Cerebellar cortex (tissue), 1 donor: Measurements from ENCODE around the gene SBF2.
"Not testable (repeated sequence)": the region's sequence is repeated elsewhere in the genome, so short reads cannot be mapped to it uniquely, and the experiment has no call there.

Experiments
- DNase-seq: peaks from one replicate; pipeline ENCODE4 v3.0.0-alpha.2; 2015; ENCODE audit warnings: low spot score

SBF2 gene

DNA sequence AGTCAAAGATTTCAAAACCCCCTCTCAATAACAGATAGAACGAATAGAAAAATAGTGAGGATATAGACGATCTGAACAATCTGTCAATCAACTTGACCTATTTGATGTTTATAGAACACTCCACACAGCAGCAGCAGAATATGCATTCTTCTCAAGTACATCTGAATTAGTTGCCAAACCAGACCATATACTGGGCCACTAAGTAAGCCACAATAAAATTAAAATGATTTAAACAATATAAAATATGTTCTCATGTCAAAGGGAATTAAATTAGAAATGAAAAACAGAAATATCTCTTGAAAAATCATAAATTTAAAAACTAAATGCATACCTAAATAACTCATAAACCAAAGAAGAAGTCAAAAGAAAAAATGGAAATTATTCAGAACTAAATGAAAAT lies 229.2 kb downstream of the SBF2 start:
- DNase-seq, result no peak

GRCh38 chr11:10058356-10058755 lies 235.7 kb downstream of the SBF2 start:
- DNase-seq, result no peak

DNA sequence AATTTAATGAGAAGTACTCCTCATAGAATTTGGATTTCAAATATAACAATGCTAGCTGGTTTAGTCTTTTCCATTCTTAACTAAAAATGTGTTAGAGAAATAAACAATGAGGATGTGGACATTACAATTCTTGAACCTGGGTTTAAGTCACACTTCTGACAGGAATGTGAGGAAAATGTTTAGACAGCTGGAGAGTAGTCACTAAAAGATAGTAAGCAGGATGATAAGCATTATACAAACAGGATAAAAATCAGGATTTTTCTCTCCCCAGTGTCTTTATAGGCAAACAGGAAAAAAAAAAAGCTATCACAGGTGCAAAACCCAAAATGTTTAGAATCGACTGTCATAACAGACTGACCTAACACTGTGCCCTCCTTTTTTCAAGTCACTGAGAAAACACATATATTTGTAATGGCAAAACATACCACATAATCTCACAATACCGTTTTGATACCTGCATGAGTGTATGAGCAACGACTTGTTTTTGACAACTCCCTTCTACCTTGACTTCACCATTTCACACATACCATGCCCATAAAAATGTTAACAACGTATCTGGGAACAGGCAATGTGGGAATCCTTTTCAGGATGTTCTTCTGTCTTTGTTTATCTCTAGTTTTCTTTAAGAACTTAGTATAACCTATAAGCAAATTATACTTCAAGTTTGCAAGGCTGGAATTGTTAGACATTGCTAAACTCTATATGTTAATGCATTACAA lies 242.0 kb downstream of the SBF2 start:
- no peak for DNase-seq

DNA sequence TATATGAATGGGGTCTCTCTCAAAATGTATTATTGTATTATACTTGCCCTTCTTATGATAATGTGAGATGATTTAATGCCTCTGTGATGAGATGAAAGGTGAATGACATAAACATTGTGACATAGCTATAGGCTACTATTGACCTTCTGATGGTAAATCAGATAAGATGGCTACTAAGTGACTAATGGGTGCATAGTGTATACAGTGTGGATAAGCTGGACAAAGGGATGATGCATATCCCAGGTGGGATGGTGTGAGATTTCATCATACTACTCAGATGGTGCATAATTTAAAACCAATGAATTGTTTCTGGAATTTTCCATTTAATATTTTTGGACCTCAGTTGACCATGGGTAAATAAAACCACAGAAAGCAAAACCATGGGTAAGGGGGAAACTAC lies 243.5 kb downstream of the SBF2 start:
- DNase-seq, result no peak

DNA sequence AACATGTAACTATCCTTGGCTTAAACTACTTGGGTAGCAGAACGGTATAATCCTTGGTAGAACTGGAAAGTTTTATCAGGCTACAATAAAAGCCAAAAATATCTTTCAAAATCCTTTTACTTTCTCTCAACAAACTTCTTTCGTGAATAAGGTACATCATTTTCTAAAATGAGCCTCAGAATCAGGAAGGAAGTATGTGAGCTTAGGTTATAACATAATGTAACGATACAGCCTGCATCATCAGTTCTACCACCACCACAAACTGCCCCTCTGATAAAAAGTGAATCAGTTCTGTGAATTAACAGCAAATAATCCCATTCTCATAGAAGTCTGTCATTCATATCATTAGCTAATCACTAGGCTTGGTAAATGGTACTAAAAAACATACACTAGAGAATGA lies 244.3 kb downstream of the SBF2 start:
- DNase-seq, result no peak

DNA sequence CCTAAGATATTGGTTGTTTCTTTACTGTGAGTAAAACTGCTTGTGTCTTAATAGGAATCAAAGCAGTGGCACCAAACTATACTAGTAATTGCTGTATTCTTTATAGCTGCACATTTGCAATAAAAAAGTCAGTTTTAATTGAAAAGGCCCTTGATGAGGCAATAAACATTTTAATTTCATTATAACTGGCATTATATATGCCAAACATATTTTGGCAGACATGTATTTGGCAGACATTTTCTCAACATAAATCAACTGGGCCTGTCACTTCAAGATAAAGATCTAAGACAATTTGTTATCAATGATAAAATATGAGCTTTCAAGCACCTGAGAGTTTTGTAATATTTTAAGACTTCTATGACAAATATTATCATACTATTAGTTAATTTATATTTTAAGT lies 245.7 kb downstream of the SBF2 start:
- DNase-seq, result no peak

DNA sequence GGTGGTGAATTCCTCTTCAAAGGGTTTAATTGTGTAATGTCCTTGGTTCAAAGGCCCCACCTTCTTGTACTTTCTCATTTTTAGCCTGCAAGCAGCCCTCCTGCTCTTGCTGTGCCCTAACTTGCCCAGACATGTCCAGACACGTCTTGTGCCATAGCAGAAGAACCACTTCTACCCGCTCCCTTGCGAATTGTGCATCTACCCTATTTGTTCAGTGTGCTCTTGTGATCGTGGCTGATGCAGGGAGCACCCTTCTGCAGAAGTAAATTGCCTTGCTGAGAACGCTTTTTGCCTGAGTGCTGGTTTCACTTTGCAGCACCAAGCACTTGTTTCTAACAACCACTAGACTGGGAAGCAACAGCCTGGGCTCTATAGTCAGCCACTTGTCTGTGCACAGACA lies 249.4 kb downstream of the SBF2 start:
- peak; percentile 8 for DNase-seq

DNA sequence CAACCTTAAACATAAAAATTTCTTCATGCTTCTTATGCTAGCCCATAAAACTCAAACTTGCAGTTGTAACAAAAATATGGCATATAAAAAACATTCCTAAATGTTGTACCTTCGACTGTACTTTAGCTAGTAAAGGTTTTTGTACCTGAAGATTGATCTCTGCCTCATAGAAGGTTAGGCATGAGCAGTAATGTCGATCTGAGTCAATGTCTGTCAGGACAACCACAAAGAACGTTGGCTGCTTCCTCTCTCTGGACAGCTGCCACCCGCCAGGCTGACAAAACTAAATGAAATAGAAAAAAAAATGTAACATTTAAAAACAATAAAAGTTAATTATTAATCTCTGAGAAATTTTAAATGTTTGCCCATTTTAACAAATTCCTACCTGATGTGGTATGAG lies 251.3 kb downstream of the SBF2 start:
- DNase-seq, result no peak

GRCh38 chr11:10041748-10042446 lies 252.1 kb downstream of the SBF2 start:
- no peak for DNase-seq

- no peak for DNase-seq
Observed at GRCh38 chr11:10041332-10041731, 252.7 kb downstream of the SBF2 start.

DNA sequence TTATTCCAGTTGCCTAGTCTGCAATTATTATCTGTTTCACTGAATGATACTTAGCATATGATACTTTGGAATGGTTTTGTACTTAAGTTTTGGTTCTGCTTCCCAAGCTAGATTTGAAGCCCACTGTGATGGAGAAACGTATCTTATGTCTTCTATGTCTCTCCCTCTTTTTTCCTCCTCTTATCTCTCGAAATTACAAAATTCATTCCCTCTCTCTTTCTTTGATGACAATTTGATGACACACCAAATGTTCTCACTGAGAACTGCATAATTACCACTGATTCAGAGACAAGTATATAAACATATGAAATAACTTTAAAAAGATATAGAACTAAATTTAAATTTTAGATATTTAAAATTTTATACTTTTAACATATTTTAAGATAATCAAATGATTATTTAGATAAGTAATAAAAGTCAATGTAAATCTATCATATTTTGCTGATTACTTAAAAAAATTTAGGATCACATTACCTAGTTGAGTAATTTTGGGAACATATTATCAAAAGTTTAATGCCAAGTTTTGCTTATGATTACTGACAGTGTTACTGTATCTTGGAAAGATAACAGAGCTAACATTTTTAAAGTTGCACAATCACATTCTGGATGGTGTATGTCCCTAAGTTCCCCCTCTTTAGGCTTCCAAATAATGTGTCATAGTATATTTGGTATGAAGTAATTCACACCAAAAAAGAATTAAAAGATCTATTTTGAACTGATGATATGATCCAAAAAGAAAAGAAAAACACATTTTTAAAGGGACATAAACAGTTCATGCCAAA lies 255.3 kb downstream of the SBF2 start:
- DNase-seq, result no peak

DNA sequence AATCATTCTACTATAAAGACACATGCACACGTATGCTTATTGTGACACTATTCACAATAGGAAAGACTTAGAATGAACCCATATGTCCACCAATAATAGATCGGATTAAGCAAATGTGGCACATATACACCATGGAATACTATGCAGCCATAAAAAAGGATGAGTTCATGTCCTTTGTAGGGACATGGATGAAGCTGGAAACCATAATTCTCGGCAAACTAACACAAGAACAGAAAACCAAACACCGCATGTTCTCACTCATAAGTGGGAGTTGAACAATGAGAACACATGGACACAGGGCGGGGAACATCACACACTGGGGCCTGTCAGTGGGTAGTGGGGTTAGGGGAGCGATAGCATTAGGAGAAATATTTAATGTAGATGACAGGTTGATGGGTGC lies 258.1 kb downstream of the SBF2 start:
- not testable (repeated sequence) for DNase-seq

DNA sequence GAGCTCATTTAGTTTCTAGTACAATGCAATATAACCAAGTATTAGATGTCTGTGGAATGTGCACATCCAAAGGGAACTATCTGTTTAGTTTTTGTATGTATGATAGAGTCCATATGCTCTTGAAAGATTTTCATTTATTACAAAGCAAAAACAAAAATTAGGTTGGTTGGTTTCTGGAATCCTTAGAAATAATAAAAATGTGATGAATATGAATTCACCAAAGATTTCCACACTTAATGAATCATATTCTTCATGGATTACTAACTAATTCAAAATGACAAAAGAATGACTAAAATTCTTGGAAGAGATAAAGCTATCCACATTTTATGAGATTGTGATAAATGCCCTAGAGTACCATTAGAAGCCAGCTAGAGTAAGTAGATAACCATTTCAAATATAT lies 261.1 kb downstream of the SBF2 start:
- no peak for DNase-seq

DNA sequence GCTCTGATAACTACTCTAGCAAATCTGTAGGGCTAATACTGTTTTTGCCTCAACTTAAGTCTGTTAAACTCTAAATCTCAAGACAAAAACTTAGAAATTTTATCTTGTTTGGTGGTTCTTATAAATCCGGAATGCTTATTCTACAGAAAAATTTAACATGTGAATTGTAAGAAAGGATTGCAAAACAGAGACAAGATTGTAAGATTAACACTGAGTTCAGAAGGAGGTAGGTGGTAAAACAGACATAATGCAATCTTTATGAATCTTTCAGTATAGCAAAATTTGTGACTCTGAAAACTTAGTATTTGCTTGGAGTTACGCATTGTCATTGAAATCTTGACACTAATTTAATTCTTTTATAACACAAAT lies 263.9 kb downstream of the SBF2 start:
- no peak for DNase-seq

GRCh38 chr11:10029386-10030121 lies 264.5 kb downstream of the SBF2 start:
- no peak for DNase-seq

GRCh38 chr11:10026514-10026913 lies 267.5 kb downstream of the SBF2 start:
- no peak for DNase-seq

DNA sequence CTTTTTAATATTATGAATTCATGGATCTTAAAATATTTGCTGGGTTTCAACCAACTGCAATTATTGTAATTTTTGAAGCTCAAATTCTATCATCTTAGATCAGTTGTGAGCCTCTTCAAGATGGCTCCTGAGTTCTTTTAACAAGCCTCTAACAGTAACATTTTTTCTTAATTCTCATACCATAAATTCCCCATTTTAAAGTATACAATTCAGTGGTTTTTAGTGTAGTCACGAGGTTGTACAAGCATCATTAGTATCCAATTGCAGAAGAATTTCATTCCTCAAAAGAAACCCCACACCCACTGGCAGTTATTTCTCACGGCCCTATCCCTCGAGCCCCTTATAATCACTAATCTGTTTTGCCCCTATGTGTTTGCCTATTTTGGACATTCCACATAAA lies 270.8 kb downstream of the SBF2 start:
- DNase-seq, result no peak

DNA sequence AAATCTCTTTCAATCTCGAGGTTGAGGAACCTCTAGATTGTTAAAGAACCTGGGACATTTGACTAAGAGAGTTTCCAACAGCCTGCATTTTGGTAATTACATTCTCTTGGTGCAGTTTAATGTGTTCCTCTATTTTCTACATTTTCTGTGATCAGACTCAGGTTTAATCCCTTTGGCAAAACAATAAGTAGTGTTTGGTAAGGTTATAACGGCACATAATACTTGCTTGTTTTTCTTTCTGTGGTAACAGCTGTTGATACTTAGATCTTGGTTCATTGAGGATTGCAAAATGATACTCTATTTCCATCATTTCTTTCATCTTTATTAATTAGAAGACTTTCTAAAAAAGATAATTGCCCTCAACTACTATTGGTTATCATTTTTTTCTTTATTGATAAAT lies 271.3 kb downstream of the SBF2 start:
- no peak for DNase-seq

DNA sequence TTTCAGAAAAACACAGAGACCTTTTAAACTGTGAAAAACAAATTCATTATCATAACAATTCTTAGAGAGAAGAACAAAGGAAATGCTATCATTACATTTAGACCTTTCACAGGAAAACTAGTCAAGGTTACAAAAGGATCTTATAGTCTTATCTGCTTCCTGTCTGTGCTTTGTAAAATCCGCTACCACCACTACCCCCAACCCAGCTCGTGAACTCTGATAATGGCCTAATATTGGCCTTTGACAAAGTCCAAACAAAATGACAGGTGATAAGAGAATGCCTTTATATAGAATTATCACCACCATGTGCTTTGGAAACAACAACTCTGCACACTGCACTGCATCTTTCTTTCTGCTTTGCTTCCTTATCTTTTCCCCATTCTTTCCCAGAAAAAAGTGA lies 272.5 kb downstream of the SBF2 start:
- no peak for DNase-seq

DNA sequence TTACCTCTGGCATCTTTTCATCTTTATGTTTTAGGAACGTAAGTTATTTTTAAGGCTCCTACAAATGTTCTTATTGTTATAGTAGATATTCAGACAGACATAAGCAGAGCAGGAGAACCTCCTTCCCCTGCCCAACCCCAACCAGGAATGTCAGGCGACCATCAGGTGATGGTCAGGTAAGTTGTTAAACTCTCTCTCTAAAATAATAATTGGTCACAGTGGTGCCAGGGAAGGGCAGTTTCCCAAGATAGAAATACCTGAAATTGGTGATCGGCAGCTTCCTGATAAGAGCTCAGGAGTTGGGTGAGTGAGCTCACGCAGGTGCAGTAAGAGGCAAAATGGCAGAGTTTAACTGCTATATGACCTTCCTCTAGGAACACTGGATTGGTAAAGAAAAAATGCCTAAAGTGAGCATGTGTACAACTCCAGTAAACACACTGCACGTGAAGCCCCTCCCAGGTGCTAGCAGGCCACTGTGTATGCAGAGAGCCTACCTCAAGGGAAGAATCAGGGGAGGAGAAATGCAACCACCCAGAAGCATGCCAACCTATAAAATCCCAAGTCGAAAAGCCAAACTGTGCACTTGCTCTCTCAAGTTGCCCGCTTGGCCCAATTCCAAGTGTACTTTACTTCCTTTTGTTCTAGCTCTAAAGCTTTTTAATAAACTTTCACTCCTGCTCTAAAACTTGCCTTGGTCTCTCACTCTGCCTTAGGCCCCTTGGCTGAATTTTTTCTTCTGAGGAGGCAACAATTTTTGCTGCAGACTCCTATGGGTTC lies 273.9 kb downstream of the SBF2 start:
- no peak for DNase-seq

- DNase-seq, result no peak
Observed at GRCh38 chr11:10017911-10018310, 276.1 kb downstream of the SBF2 start.

DNA sequence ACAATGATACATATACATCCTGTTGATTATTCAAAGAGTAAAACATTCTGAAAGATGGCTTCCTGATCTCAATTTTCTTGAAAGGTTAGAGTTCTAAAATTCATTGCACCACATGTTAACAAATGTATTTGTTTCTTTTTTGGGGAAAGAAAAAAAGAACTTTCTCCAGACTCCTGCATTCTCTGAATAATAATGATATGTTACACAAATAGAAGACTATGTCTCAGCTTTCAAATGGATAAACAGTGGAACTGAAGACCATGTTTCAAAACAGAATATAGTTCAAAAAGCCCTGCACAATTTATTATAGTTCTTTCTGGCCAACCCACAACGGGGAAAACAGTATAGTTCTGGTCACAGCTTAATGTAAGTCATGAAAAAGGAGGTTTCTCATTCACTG lies 277.0 kb downstream of the SBF2 start:
- no peak for DNase-seq
